Measurements from ENCODE around the gene RASGRP1. TPM values are rescaled to one million over a fixed set of nuclear protein-coding genes. Genes with fewer than 3 reads are reported as not detected.

RASGRP1 gene
- total and polyA plus RNA-seq, 10 of the 15 experiments (the other 5 are each of a cell fraction or from before 2014, with no cell fraction given), result 5.6 to 234 (median 20.9) TPM

DNA sequence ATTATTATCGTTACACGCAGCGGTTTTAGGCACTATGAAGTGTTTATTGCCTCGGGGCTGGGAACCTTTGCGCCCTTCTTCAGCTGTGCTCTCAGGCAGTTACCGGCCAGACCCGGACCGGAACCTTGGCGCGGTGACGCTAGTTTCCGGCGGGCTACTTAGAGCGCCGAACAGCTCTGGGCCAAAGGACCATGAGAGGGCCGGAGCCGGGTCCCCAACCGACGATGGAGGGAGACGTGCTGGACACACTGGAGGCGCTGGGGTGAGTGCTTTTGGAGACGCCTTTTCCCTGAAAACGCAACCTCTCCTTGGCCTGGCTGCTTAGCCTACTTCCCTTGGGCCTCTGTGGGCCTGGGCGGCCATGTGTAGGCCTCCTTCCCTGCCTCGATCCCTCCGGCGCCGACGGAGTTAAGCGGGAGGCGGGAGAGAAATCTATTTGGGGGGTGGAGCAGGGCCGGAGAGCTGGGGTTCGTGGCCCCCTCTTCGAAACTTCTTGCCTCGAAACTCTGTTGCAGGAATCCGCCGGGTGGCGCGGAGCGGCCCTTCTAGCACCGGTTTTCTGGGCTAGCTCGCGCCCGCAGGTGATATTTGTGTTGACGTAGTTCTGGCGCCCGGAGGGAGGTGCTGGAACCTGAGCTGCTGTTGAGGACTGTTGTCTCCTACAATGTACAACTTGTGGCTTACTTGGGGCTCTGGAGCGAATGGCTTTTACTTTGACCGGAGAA lies 110.5 kb downstream of the RASGRP1 start, which contains the start of gene FAM98B (continued):
- TF ChIP-seq NFXL1 (IDR thresholded peaks at IDR 0.05; ENCODE audit: borderline replicate concordance), result no peak
- peak; percentile 82 for TF ChIP-seq ZNF24 (IDR thresholded peaks at IDR 0.05)
- TF ChIP-seq, protein P1, sequence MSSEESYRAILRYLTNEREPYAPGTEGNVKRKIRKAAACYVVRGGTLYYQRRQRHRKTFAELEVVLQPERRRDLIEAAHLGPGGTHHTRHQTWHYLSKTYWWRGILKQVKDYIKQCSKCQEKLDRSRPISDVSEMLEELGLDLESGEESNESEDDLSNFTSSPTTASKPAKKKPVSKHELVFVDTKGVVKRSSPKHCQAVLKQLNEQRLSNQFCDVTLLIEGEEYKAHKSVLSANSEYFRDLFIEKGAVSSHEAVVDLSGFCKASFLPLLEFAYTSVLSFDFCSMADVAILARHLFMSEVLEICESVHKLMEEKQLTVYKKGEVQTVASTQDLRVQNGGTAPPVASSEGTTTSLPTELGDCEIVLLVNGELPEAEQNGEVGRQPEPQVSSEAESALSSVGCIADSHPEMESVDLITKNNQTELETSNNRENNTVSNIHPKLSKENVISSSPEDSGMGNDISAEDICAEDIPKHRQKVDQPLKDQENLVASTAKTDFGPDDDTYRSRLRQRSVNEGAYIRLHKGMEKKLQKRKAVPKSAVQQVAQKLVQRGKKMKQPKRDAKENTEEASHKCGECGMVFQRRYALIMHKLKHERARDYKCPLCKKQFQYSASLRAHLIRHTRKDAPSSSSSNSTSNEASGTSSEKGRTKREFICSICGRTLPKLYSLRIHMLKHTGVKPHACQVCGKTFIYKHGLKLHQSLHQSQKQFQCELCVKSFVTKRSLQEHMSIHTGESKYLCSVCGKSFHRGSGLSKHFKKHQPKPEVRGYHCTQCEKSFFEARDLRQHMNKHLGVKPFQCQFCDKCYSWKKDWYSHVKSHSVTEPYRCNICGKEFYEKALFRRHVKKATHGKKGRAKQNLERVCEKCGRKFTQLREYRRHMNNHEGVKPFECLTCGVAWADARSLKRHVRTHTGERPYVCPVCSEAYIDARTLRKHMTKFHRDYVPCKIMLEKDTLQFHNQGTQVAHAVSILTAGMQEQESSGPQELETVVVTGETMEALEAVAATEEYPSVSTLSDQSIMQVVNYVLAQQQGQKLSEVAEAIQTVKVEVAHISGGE (CRISPR knock-in tag; IDR thresholded peaks at IDR 0.05), result peak; percentile 97
- TF ChIP-seq BACH1 (IDR thresholded peaks at IDR 0.05; ENCODE audit: borderline replicate concordance), result no peak
- no peak for TF ChIP-seq SMAD1 (IDR thresholded peaks at IDR 0.05; ENCODE audit: low read depth, partially characterized antibody)
- TF ChIP-seq NR2C2 (IDR thresholded peaks at IDR 0.05; ENCODE audit: borderline replicate concordance, control insufficient read depth, insufficient read length, low read depth), result no peak
- peak; percentile 88; the same call in 1 of the 2 replicates for TF ChIP-seq CBFB (IDR thresholded peaks at IDR 0.05; ENCODE audit: low read depth)
- 0 out of 2 replicates have a peak, but pooled peaks have one; percentile 21 for TF ChIP-seq CHD2 (IDR thresholded peaks at IDR 0.05; ENCODE audit: borderline replicate concordance, low read depth, low read length)
- TF ChIP-seq ZNF622 (IDR thresholded peaks at IDR 0.05), result no peak
- no peak for TF ChIP-seq BMI1 (IDR thresholded peaks at IDR 0.05; ENCODE audit: borderline replicate concordance)
- TF ChIP-seq MYB (IDR thresholded peaks at IDR 0.05; ENCODE audit: borderline replicate concordance, low read depth, low read length), result 0 out of 2 replicates have a peak, but pooled peaks have one; percentile 50
- TF ChIP-seq YY1 (IDR thresholded peaks at IDR 0.05; ENCODE audit: low read depth, low read length), result peak; percentile 92
- TF ChIP-seq, protein P2, sequence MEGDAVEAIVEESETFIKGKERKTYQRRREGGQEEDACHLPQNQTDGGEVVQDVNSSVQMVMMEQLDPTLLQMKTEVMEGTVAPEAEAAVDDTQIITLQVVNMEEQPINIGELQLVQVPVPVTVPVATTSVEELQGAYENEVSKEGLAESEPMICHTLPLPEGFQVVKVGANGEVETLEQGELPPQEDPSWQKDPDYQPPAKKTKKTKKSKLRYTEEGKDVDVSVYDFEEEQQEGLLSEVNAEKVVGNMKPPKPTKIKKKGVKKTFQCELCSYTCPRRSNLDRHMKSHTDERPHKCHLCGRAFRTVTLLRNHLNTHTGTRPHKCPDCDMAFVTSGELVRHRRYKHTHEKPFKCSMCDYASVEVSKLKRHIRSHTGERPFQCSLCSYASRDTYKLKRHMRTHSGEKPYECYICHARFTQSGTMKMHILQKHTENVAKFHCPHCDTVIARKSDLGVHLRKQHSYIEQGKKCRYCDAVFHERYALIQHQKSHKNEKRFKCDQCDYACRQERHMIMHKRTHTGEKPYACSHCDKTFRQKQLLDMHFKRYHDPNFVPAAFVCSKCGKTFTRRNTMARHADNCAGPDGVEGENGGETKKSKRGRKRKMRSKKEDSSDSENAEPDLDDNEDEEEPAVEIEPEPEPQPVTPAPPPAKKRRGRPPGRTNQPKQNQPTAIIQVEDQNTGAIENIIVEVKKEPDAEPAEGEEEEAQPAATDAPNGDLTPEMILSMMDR (IDR thresholded peaks at IDR 0.05 in 2 of 3, conservative IDR thresholded peaks at IDR 0.05 in 1 of 3; ENCODE audit: control insufficient read depth in 2 of 3, extremely low read depth in 1 of 3, insufficient read depth in 1 of 3, low read depth in 3 of 3, low read length in 3 of 3), result no peak
- peak; percentile 43 for TF ChIP-seq MEF2B (IDR thresholded peaks at IDR 0.05; ENCODE audit: partially characterized antibody, poor library complexity, severe bottlenecking)
- peak; percentile 86 for TF ChIP-seq PML (IDR thresholded peaks at IDR 0.05; ENCODE audit: low read length)
- peak; percentile 59; the same call in 1 of the 2 replicates for TF ChIP-seq IRF4 (IDR thresholded peaks at IDR 0.05; ENCODE audit: low read depth, low read length)
- peak; percentile 82 for TF ChIP-seq HCFC1 (IDR thresholded peaks at IDR 0.05; ENCODE audit: low read length)
- peak; percentile 81; the same call in 1 of the 2 replicates for TF ChIP-seq LARP7 (IDR thresholded peaks at IDR 0.05)
- TF ChIP-seq GATAD2B (conservative IDR thresholded peaks at IDR 0.05; ENCODE audit: low read depth), result peak; percentile 61
- TF ChIP-seq RAD21 (IDR thresholded peaks at IDR 0.05; ENCODE audit: insufficient read depth, low read depth, low read length), result no peak
- TF ChIP-seq KDM1A (IDR thresholded peaks at IDR 0.05; ENCODE audit: borderline replicate concordance), result no peak
- peak; percentile 70 for TF ChIP-seq SP1 (IDR thresholded peaks at IDR 0.05; ENCODE audit: low read depth, low read length)
- TF ChIP-seq TCF3 (IDR thresholded peaks at IDR 0.05; ENCODE audit: borderline replicate concordance, insufficient read depth, low read depth, low read length), result 0 out of 2 replicates have a peak, but pooled peaks have one; percentile 23
- peak; percentile 59 for TF ChIP-seq MYC (IDR thresholded peaks at IDR 0.05; ENCODE audit: insufficient read depth, insufficient read length, insufficient replicate concordance, low read length, severe bottlenecking)
- TF ChIP-seq SUZ12 (IDR thresholded peaks at IDR 0.05; ENCODE audit: unreplicated experiment), result no peak
- peak; percentile 27; the same call in 1 of the 2 replicates for TF ChIP-seq JUNB (IDR thresholded peaks at IDR 0.05)
- TF ChIP-seq FOS (IDR thresholded peaks at IDR 0.05; ENCODE audit: borderline replicate concordance, extremely low read depth, insufficient read length), result no peak

All from GM12878 (cell line).